Panc1 (cell line): Measurements from ENCODE around the gene ARHGEF37. TPM values are rescaled to one million over a fixed set of nuclear protein-coding genes. Genes with fewer than 3 reads are reported as not detected.

Source experiments
- ATAC-seq: fragments of 200-7000 bp; cut with Tn5 transposase; 2 replicates; pipeline ENCODE4 v1.9.1; 2020; ENCODE audit warnings: mild to moderate bottlenecking, moderate library complexity
- BruUV-seq: library from RNA; stranded (reverse); fragments of 400-500 nt; replicated peaks from 2 replicates; lab custom pipeline; 2021; lab: Mats Ljungman, UMichigan
- CTCF ChIA-PET: fragments of 300-600 bp; sonication (Branson Sonifier 250); formaldehyde crosslinking; loops from one replicate; lab custom pipeline; 2022; ENCODE audit warnings: antibody characterized with exemption; lab: Charles Lee
- POLR2A ChIA-PET: fragments of 300-600 bp; sonication (Branson Sonifier 250); formaldehyde crosslinking; loops from one replicate; lab custom pipeline; 2022; ENCODE audit warnings: antibody characterized with exemption; lab: Charles Lee
- DNase-seq: peaks from one replicate; pipeline ENCODE4 v3.0.0-alpha.2; 2010; ENCODE audit warnings: low read depth, low spot score
- H3K27ac ChIP-seq: 2 replicates; pipeline ENCODE4 v1.5.1; 2011; ENCODE audit warnings: mild to moderate bottlenecking, low read length, inconsistent platforms
- H3K27me3 ChIP-seq: fragments of 200-500 bp; sonication (Bioruptor generic); 2 replicates; pipeline ENCODE4 v1.6.0; 2014; ENCODE audit warnings: low read length, inconsistent platforms; ENCODE audit not compliant: control insufficient read depth, insufficient read depth
- H3K36me3 ChIP-seq: fragments of 200-500 bp; sonication (Bioruptor generic); 2 replicates; pipeline ENCODE4 v1.5.1; 2014; ENCODE audit warnings: inconsistent platforms, mild to moderate bottlenecking, low read length, moderate library complexity; ENCODE audit not compliant: control insufficient read depth, insufficient read depth
- H3K4me1 ChIP-seq: 2 replicates; pipeline ENCODE4 v1.5.1; 2011; ENCODE audit warnings: inconsistent platforms, mild to moderate bottlenecking, low read length, moderate library complexity; ENCODE audit not compliant: control insufficient read depth, insufficient read depth
- H3K4me3 ChIP-seq, 2 experiments: 2 replicates each; pipeline ENCODE4 v1.5.1; 2011 to 2012; ENCODE audit warnings: low read depth in 2 of 2, low read length in 2 of 2, mild to moderate bottlenecking in 2 of 2, inconsistent platforms in 1 of 2, moderate library complexity in 1 of 2
- H3K9me3 ChIP-seq: fragments of 200-500 bp; sonication (Bioruptor generic); 2 replicates; pipeline ENCODE4 v1.5.1; 2014; ENCODE audit warnings: low read depth, mild to moderate bottlenecking, inconsistent platforms, low read length, moderate library complexity; ENCODE audit not compliant: control insufficient read depth, insufficient read depth
- CTCF ChIP-seq: fragments of 450-650 bp; IDR thresholded peaks from 2 replicates; pipeline ENCODE4 v1.5.1; 2017; ENCODE audit warnings: mild to moderate bottlenecking
- POLR2AphosphoS5 ChIP-seq: IDR thresholded peaks from 2 replicates; pipeline ENCODE4 v1.6.1; 2012; ENCODE audit warnings: mild to moderate bottlenecking, low read depth, low read length, moderate library complexity
- REST ChIP-seq, 2 experiments: IDR thresholded peaks; 2 replicates each; pipeline ENCODE4 v1.6.1; 2011 to 2012; ENCODE audit warnings: low read depth in 2 of 2, control low read depth in 1 of 2, low read length in 1 of 2, mild to moderate bottlenecking in 1 of 2, moderate library complexity in 1 of 2; ENCODE audit not compliant: insufficient read depth in 1 of 2
- SIN3A ChIP-seq: IDR thresholded peaks from 2 replicates; pipeline ENCODE4 v1.6.1; 2012; ENCODE audit warnings: low read depth, mild to moderate bottlenecking, low read length, moderate library complexity, borderline replicate concordance; ENCODE audit not compliant: insufficient read depth
- TCF7L2 ChIP-seq: IDR thresholded peaks from 2 replicates; pipeline ENCODE4 v1.6.1; 2011; ENCODE audit warnings: mild to moderate bottlenecking, low read depth, low read length, inconsistent platforms
- in situ Hi-C: cut with HindIII; loops from 2 replicates; pipeline ENCODE4 v1.10.0; 2016; ENCODE audit warnings: low sequenced_read_pairs, low pct_unique_long_range_greater_than_20kb
- intact Hi-C: fragments of 100-400 bp; cut with micrococcal nuclease; formaldehyde crosslinking; loops from one replicate; pipeline ENCODE4 v1.10.0; 2022; ENCODE audit not compliant: unreplicated experiment
- total RNA-seq: library from RNA; stranded (reverse); gene quantifications from one replicate; pipeline ENCODE4 v1.2.1, GENCODE V29; 2021; ENCODE audit not compliant: unreplicated experiment

Gene ARHGEF37
- total RNA-seq, 1 experiment from 2014 or later, result 3.2 TPM

GRCh38 chr5:149635394-149635793 lies 54.1 kb downstream of the ARHGEF37 start:
- ChIA-PET CTCF (no interaction called here), POLR2A (no interaction called here)
- no peak overlapping the region for H3K27ac ChIP-seq
- BruUV-seq, result no TSS peak
- H3K4me3 ChIP-seq, result no peak overlapping the region
- H3K9me3 ChIP-seq, result no peaks in the 10 kb centered on the region
- in situ Hi-C loops, result no loop called here
- TF ChIP-seq REST (IDR thresholded peaks at IDR 0.05; ENCODE audit: insufficient read depth in 1 of 2, low read depth in 2 of 2, low read length in 1 of 2) (no peak), POLR2AphosphoS5 (no peak), TCF7L2 (no peak), SIN3A (no peak), CTCF (no peak)
- ATAC-seq (no peak), DNase-seq (no peak)
- intact Hi-C loops, result loop anchor here (5.0 kb wide), 1 partner anchor 357 kb away; no protein-coding TSS in a partner anchor
- no peaks in the 10 kb centered on the region for H3K27me3 ChIP-seq
- peaks cover 5% of the 10 kb centered on the region for H3K4me1 ChIP-seq
- H3K36me3 ChIP-seq, result no peaks in the 10 kb centered on the region

- Histone ChIP-seq H3K27me3 (no peaks in the 10 kb centered on the region), H3K36me3 (no peaks in the 10 kb centered on the region), H3K27ac (no peak overlapping the region), H3K4me3 (no peak overlapping the region), H3K9me3 (no peaks in the 10 kb centered on the region), H3K4me1 (peaks cover 5% of the 10 kb centered on the region)
- ChIA-PET POLR2A (no interaction called here), CTCF (interaction anchor here (0.6 to 1.4 kb wide), 5 partner anchors 20 to 484 kb away, joined by 3 to 19 read pairs (median 3); no protein-coding TSS in a partner anchor)
- no TSS peak for BruUV-seq
- DNase-seq (no peak), ATAC-seq (no peak)
- intact Hi-C loops, result loop anchor here (1.0 to 5.0 kb wide), 2 partner anchors 192 to 356 kb away; no protein-coding TSS in a partner anchor
- in situ Hi-C loops, result no loop called here
- TF ChIP-seq POLR2AphosphoS5 (no peak), REST (IDR thresholded peaks at IDR 0.05; ENCODE audit: insufficient read depth in 1 of 2, low read depth in 2 of 2, low read length in 1 of 2) (no peak), CTCF (no peak), TCF7L2 (no peak), SIN3A (no peak)
These were observed 55.0 kb downstream of the ARHGEF37 start for GRCh38 chr5:149636191-149636860.
